ENCODE results near the gene TBX5. TPM values are rescaled to one million over a fixed set of nuclear protein-coding genes. Genes with fewer than 3 reads are reported as not detected.

TBX5 gene
- total and polyA plus RNA-seq, 9 of the 15 experiments (the other 6 are each of a cell fraction or from before 2014, with no cell fraction given) = not detected

DNA sequence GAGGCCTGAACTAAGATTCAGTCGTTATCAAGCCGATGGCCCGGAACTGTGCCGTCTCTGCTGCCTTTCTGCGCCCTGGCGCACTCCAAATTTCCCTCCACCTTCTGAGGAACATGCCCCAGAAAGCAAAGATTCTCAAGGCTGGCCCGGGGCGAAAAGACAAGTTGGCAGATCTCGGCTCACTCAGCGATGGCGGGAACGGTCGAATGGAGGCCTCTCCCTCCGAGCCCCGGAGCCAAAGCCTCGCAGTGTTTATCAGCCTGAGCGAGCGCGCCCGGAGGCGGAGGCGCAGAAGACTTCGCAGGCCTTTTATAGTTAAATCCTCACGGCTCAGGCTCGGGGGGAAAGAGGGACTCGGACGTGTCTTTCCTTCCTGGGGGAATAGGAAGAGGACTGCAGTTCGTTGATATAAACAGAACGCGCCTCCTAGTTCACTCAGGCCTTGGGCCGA lies 5.6 kb downstream of the TBX5 start:
- WGBS (ENCODE audit: insufficient coverage, low coverage, missing lambda C conversion rate) = 5% methylated on average over 16 of the region's 31 CpGs
- intact Hi-C loops (cut with micrococcal nuclease) = no loop called here
- FAIRE-seq = no peak
- in situ Hi-C loops (cut with MboI) = no loop called here
- no peak for DNase-seq (ENCODE audit: extremely low read depth in 1 of 4, low spot score in 3 of 4)
- no peaks in the 10 kb centered on the region for H3K36me3 ChIP-seq (ENCODE audit: control insufficient read depth, insufficient read depth, low read length)
- CTCF ChIA-PET (ENCODE audit: low intra/inter-chr PET ratio) = no interaction called here
- 0 out of 2 replicates have a peak, but pooled peaks cover 6% of the 10 kb centered on the region for H4K20me1 ChIP-seq (replicated peaks; ENCODE audit: control insufficient read depth, insufficient read depth, low read length)
- H3K27me3 ChIP-seq (ENCODE audit: control insufficient read depth in 2 of 2, insufficient read depth in 2 of 2, low read length in 2 of 2) = peaks cover 46 to 86% of the 10 kb centered on the region in 2 experiments
- no peaks in the 10 kb centered on the region for H3K9me1 ChIP-seq (ENCODE audit: control insufficient read depth, insufficient read depth, low read length)
- TF ChIP-seq NR1H2 (CRISPR knock-in tag; IDR thresholded peaks at IDR 0.05) (no peak), HDAC1 (IDR thresholded peaks at IDR 0.05) (no peak)
- TF ChIP-seq, protein P1, sequence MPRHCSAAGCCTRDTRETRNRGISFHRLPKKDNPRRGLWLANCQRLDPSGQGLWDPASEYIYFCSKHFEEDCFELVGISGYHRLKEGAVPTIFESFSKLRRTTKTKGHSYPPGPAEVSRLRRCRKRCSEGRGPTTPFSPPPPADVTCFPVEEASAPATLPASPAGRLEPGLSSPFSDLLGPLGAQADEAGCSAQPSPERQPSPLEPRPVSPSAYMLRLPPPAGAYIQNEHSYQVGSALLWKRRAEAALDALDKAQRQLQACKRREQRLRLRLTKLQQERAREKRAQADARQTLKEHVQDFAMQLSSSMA (CRISPR knock-in tag; IDR thresholded peaks at IDR 0.05) = no peak
- H3K4me2 ChIP-seq (ENCODE audit: insufficient read depth, low read length) = no peak overlapping the region
- no peak overlapping the region for H2AFZ ChIP-seq (ENCODE audit: low read depth, low read length)
- H3K9me3 ChIP-seq (replicated peaks; ENCODE audit: control insufficient read depth, insufficient read depth, low read depth, low read length) = no peaks in the 10 kb centered on the region
- ATAC-seq = no peak
- H3K4me1 ChIP-seq (replicated peaks in 1 of 2; ENCODE audit: control insufficient read depth in 2 of 2, insufficient read depth in 2 of 2, low read length in 2 of 2) = peaks cover 0 to 4% of the 10 kb centered on the region in 2 experiments; a peak in 1 of 5 replicates
- BruUV-seq (replicated peaks) = no TSS peak
- no peak overlapping the region for H3K9ac ChIP-seq (ENCODE audit: insufficient read depth in 1 of 2, low read depth in 2 of 2, low read length in 2 of 2)
- no peak overlapping the region for H3K4me3 ChIP-seq
- H3K27ac ChIP-seq (ENCODE audit: extremely low read depth, low read depth, low read length) = no peak overlapping the region
- no peaks in the 10 kb centered on the region for H3K79me2 ChIP-seq (ENCODE audit: control insufficient read depth, insufficient read depth, low read length)
- POLR2A ChIA-PET = no interaction called here

DNA sequence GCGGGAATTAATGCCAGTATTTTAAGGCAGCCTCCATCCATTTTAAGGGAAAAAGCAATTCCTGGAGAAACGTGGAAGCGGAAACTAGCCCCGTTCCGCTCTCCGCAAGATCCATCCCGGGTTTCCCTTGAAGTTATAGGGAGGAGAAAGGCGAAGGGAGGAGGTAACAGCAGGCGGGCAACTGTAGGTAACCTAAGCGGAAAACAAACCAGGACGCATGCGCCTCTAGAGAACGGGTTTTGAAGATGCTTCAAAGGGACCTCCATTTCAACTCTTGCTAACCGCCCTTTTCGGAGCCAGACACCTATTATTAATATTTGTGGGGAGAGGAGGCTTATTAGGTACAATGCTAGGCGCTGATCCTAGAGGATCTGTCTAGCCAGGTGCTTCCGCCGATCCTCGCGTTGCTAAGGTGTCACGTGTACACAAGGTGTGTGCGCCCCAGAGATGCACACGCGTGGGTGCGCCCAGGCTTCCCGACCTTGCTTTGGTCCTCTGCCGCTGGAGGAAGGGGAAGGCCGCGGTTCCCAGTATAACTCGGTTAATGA lies 6.2 kb downstream of the TBX5 start:
- intact Hi-C loops (cut with micrococcal nuclease) = no loop called here
- ATAC-seq = peak; percentile 62; the same call in 2 of the 3 replicates

More for the DNA sequence above, 6.2 kb downstream of the TBX5 start:
- H3K9ac ChIP-seq (ENCODE audit: insufficient read depth in 1 of 2, low read depth in 2 of 2, low read length in 2 of 2) = no peak overlapping the region
- H3K4me3 ChIP-seq = no peak overlapping the region
- TF ChIP-seq ADNP (tag; IDR thresholded peaks at IDR 0.05) = no peak
- peak; percentile 61 to 65; a peak in 3 of 4 replicates for TF ChIP-seq NRF1 (conservative IDR thresholded peaks at IDR 0.05 in 1 of 2, IDR thresholded peaks at IDR 0.05 in 1 of 2)
- peaks cover 0 to 4% of the 10 kb centered on the region in 2 experiments; a peak in 1 of 5 replicates for H3K4me1 ChIP-seq (replicated peaks in 1 of 2; ENCODE audit: control insufficient read depth in 2 of 2, insufficient read depth in 2 of 2, low read length in 2 of 2)
- no peak overlapping the region for H2AFZ ChIP-seq (ENCODE audit: low read depth, low read length)
- no peaks in the 10 kb centered on the region for H3K9me1 ChIP-seq (ENCODE audit: control insufficient read depth, insufficient read depth, low read length)
- in situ Hi-C loops (cut with MboI) = no loop called here
- 0 out of 2 replicates have a peak, but pooled peaks cover 4% of the 10 kb centered on the region for H4K20me1 ChIP-seq (replicated peaks; ENCODE audit: control insufficient read depth, insufficient read depth, low read length)
- FAIRE-seq = no peak
- POLR2A ChIA-PET = no interaction called here
- H3K4me2 ChIP-seq (ENCODE audit: insufficient read depth, low read length) = no peak overlapping the region
- no peaks in the 10 kb centered on the region for H3K36me3 ChIP-seq (ENCODE audit: control insufficient read depth, insufficient read depth, low read length)
- no peaks in the 10 kb centered on the region for H3K79me2 ChIP-seq (ENCODE audit: control insufficient read depth, insufficient read depth, low read length)
- CTCF ChIA-PET (ENCODE audit: low intra/inter-chr PET ratio) = no interaction called here
- H3K9me3 ChIP-seq (replicated peaks; ENCODE audit: control insufficient read depth, insufficient read depth, low read depth, low read length) = no peaks in the 10 kb centered on the region
- WGBS (ENCODE audit: insufficient coverage, low coverage, missing lambda C conversion rate) = 6% methylated on average over 30 of the region's 30 CpGs
- BruUV-seq (replicated peaks) = no TSS peak
- H3K27me3 ChIP-seq (ENCODE audit: control insufficient read depth in 2 of 2, insufficient read depth in 2 of 2, low read length in 2 of 2) = peaks cover 44 to 85% of the 10 kb centered on the region in 2 experiments
- DNase-seq (ENCODE audit: extremely low read depth in 1 of 4, low spot score in 3 of 4) = peak in 3 of 4 experiments; percentile 12 to 36 (median 32)
- no peak overlapping the region for H3K27ac ChIP-seq (ENCODE audit: extremely low read depth, low read depth, low read length)
